COLO668 (cell line): ENCODE measurements around the gene GALNS.
"Not testable (repeated sequence)": the region's sequence is repeated elsewhere in the genome, so short reads cannot be mapped to it uniquely, and the experiment has no call there.

Experiments
- DNase-seq: peaks from one replicate; lab custom pipeline; 2025; ENCODE audit not compliant: unreplicated experiment; lab: John Stamatoyannopoulos, UW

Gene GALNS

DNA sequence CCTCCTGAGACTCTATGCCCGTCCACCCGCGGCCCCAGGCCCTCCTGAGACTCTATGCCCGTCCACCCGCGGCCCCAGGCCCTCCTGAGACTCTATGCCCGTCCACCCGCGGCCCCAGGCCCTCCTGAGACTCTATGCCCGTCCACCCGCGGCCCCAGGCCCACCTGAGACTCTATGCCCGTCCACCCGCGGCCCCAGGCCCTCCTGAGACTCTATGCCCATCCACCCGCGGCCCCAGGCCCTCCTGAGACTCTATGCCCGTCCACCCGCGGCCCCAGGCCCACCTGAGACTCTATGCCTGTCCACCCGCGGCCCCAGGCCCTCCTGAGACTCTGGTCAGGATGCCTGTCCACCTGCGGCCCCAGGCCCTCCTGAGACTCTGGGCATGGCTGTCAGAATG is 85.0 kb downstream of the GALNS start:
- DNase-seq = not testable (repeated sequence)

DNA sequence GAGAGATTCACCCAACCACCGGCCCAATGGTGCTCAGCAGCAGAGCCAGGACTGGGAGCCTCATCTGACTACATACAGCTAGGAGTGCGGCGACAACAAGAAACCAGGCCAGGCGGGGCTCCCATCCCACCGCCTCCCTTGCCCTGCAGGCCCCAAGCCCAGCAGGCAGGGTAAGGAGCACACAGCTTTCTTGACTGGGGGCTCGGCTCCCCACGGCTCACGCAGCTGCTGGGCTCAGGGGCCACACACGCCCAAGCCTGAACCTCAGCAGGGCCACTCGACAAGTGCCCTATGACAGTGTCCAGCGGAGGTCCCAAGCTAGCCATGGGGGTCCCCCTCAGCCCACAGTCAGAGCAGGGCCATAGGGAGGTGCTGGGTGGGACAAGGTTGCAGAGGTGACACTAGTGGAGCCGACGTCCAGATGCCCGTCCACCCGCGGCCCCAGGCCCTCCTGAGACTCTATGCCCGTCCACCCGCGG is 85.4 kb downstream of the GALNS start:
- DNase-seq = no peak

DNA sequence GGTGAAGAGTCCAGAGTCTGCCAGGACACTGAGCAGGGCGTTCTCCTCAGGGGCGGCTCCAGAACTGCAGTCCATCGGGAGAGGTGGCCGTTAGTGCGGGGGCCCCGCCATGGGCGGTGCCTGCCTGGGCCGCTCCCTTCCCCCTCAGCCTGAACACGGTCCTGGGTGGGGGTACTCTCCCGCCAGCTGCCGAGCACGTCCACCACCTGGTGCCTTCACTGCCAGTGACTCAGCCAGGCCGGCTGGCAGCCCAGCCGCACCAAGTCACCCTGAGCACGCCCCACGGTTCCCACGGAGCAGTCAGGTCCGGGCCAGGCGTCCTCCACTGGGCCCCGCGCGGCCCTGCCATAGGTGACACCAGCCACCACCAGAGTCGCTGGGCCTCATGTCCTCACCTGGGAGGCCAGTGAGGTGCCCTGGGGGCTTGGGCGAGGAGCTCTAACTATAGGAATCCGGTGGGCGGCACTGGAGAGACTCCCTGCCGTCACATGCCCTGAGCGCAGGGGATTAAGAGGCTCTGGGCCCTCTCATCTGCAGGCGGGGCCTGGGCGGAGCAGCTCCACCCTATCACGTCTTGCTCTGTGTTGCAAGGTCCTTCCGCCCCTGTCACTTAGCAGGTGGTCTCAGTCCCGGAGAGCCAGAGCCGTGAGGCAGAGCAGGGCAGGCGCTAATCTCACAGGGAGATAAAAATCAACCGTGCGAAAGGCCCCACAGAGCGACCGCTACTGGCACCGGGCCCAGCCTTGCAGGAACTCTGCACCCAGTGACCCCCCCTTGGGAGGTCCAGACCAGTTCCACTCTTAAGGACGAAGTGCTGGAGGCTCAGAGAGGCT is 86.1 kb downstream of the GALNS start:
- peak; percentile 52 for DNase-seq

DNA sequence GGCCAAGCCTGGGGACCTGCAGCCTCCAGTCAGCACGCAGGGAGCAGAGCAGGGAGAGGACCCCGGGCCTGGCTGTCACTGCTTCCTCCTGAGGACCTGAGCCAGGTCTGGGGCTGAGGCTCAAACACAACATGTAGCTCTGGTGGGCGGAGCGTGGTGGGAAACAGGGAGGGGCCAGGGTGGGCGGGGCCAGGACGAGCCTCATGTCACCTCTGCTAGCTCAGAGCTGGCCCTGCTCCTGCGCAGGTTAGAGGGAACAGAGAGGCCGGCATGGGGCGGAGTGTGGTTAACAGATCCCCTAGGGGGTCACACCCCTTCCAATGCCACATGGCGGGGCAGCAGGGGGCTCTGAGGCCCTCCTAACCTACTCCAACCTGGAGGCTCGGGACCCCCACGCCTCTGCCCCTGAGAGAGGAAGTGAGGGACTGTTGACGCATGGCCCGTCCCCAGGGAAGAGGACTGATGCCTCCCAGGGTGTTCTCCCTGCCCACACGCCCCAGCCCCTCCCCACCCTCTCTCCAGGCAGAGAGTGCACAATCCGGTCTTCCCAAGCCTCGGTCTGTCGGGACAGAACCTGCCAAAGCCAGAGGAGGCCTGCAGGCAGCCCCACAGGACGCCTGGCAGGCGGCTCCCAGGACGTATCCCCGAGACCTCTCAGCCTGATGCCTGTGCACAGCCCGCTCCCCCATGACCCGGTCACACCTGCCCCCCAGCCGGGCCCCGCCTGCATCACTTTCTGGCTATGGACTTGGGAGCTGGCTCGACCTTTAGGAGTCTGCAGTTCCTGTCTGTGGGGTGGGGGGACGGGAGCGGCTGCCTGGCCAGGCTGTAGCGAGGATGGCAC is 86.9 kb downstream of the GALNS start:
- DNase-seq = peak; percentile 69

DNA sequence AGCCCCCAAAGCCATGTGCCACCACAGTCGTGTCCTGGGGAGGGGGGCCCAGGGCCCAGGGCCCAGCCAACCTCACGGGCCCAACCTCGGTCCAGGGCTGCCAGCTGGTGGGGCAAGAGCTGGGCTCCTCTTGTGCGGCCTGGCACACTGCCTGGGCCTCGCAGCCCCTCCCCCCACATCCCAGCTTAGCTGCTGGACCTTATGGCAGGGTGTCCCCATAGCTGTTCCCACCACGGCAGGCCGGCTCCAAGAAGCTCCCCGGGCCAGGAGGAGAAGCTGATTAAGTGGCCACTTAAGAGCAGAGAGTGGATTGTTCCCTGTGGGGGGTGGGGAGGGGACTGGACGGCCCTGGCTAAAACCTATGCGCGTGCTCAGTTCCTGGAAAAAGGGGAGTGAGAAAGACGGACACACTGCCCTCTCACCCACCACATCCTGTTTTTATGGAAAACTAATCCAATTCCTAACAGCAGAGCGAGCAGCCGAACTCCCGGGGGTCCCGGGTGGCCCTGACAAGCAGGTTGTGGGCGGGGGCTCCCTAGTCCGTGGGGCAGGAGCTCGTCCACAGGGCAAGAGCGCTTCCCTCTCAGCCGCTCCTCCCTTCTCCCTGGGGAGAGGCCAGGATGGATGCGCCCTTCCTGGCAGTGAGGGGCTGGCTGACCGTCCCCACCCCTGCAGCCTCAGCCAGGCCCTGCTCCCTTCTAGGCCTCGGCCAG is 88.5 kb downstream of the GALNS start:
- DNase-seq = peak; percentile 33

DNA sequence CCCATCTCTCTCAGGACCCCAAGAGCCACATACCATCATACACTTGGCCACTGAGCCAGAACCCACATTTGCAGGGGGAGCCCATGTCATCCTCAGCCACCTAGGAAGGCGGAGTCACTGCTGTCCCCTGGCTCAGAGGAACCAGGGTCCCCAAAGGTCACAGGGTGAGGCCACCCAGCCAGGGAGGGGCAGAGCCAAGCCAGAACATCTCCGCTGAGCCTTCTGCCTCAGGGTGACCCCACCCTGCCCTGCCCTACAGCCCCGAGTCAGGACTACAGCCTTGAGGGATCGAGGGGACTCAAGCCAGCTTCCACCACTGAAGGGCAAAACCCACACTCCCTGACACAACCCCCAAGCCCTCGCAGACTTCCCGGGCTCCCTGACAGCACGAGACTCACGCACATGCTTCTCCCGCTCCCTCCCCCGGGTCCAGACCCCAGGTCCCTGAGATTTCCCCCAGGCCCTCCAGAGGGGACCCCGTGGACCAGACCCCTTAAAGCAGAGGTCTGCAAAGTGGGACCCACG is 89.1 kb downstream of the GALNS start:
- no peak for DNase-seq

DNA sequence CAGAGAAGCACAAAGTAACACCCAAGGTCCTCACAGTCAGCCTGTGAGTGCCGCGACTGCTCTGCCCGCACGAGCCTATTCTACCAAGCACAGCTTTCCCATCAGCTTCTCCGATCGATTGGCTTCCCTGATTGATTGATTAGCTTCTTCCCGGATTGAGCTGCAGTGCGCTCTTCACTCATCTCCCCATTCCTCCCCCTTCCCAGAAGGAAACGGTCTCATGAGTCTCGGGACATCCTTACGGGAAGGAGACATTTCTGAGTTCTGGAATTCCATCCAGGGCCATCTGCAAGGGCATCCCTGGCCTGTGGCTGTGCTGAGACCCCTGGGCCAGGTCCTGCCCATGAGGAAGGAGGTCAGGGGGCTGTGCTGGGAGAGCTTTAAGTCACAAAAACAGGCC is 89.8 kb downstream of the GALNS start:
- no peak for DNase-seq

DNA sequence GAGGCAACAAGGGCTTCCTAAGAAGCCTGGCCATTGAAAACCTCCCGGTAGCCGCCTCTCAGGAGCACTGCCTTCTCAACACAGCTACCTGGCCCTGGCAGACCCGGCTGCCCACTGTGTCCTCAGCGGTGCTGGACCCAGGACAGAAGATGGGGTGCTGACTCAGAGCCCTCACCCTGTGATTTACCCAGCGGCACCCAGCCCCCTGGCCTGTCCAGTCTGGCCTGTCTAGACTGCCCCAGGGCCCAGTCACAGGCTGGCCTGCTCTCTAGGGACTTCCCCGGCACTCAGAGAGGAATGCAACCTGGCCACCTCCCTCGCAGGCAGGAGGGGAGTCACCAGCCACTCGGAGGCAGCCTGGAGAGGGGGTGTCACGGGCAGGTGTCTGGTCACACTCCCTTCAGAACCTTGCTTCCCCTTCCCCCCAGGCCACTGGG is 91.8 kb downstream of the GALNS start:
- peak; percentile 38 for DNase-seq

DNA sequence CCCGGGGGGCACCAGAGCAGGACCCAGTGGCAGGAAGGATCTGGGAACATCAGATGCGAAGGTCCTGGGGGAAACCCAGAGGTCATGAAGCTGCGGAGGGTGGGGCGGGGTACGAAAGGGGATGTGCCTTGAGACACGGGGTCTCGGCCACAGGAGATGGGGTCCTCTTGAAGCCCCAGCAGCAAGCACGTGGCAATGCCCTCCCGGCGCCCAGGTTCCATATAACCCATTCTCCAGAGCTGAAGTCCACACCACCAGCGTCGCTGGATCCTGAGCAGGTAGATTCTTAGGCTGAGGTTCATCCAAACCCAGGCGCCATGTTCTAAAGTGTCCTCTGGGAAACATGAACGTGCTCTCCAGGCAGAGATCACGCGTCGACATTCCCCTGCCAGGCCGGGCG is 92.7 kb downstream of the GALNS start:
- DNase-seq = no peak
